HG03432 (cell line): ENCODE measurements around the gene ZFP3.
"Not testable (repeated sequence)": the region's sequence is repeated elsewhere in the genome, so short reads cannot be mapped to it uniquely, and the experiment has no call there.

Experiments
- ATAC-seq: cut with Tn5 transposase; IDR thresholded peaks from one replicate; pipeline ENCODE4 v1.9.1; 2021; ENCODE audit warnings: mild to moderate bottlenecking, moderate library complexity; ENCODE audit not compliant: unreplicated experiment

Gene ZFP3

DNA sequence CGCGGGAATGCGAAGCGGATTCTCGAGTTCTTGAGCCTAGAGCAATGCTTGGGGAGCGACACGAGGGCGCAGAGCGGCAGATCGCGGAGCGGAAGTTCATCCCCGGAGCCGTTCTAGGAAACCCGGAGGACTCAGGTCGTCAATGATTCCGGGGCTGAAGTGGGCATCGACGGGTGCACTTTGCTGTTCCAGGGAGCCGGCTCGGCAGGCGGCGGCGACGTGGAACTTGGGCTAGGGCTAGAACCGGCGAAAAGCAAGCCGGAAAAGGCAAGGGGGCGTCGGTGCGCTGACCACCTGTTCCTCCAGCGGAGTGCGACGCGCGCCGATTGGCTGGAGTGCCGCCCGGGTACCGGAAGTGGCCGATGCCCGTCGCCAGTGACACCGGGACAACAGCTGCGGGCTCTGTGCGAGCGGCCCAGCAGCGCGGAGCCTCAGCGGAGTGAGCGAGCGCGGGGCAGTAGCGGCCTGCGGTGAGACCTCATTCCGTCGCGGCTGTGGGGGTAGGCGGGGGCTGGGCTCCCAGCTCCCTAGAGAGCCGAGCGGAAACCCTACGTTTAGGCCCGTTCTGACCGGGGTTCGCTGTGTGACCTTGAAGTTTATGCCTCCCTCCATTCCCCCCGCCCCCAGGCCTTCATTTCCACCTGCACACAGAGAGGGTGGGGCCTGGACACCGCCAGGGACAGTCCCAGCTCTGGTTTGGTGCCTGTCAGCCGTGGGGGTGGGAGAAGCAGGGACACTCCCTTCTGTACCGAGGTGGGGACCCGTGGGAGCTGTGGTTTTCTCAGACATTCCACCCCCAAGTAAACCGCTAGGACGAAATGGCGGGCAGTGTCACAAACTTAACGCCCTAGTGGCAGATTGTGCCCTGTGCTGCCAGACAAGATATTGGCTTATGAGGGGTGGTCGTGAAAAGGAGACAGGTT, at the start of gene ZFP3:
TSS of gene ZFP3 (plus strand) at position 362 of the 923 bp plus-strand sequence. CDS start 13,038 bp downstream, outside the sequence.
- peak; percentile 91 for ATAC-seq

GRCh38 chr17:5030168-5030567, 48.1 kb upstream of the ZFP3 start:
- ATAC-seq: not testable (repeated sequence)

DNA sequence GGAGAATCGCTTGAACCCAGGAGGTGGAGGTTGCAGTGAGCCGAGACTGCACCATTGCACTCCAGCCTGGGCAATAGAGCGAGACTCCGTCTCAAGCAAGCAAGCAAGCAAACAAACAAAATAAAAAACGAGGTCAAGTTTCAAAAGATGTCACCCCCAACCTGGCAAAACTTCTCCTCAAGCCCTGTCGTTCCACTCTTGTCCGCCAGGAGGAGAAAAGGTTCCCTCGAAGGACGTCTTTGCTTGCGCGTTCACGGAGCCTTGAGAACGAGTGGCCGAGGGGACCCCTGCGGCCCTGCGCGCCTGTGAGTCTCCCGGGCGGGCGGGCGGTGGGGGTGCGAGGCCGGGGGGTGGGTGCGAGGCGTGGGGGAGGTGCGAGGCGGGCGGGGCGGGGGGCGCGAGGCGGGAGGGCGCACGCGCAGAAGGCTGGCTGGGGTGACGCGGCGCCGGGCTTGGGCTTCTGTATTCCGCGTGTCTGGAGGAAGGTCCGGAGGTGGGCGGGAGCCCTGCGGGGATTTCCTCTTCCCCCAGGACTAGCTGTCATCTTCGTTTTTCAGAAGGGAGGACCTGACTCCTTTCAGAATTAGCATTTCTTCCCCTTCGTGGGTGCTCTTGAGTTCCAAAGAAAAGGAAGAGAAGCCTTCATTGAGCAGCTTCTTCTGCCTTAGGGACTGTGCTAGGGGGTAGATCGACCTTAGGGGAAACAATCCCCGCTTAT, 46.7 kb upstream of the ZFP3 start:
- ATAC-seq: peak; percentile 70

- ATAC-seq: no peak
Observed at GRCh38 chr17:5032865-5033264, 45.4 kb upstream of the ZFP3 start.

GRCh38 chr17:5033352-5034015, 44.8 kb upstream of the ZFP3 start:
- ATAC-seq: no peak

DNA sequence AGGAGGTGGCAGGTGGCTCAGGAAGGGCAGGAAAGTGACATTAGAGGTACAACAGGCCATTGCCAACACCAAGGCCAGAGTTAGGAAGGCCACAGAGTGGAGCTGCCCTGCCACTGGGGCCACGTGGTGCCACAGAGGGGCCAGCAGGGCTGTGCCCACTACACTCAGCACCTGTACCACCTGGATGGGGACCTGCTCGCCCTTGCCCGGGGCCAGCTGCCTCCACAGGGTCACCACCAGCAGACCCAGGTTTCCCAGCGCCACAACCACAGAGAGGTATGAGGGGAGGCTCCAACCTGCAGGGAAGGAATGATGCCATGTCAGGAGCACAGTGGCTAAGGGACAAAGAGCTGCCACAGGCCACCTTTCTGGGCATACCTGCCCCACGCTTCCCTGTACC, 44.2 kb upstream of the ZFP3 start:
- ATAC-seq: no peak

- ATAC-seq: no peak
Observed at GRCh38 chr17:5034651-5035050, 43.6 kb upstream of the ZFP3 start.

DNA sequence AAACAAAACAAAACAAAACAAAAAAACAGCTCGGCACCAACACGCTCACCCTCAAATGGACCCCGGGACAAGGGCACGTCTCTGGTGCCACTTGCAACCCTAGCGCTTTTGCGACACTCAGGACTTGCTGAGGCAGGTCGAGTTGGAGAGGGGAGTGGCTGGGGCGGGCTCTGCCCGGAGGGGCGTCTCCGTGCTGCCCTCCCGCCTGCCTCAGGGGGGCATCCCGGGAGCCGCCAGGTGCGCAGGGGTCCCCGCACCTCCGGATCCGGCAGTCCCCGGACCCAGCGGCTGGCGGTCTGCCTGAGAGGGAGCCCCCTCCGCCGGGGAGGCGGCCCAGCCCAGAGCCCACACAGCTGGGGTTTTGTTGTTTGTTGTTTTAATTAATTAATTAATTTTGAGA, 43.0 kb upstream of the ZFP3 start, which contains the start of gene SLC52A1:
TSS of gene SLC52A1 (minus strand) at position 112 of the 400 bp plus-strand sequence. CDS start 820 bp downstream, outside the sequence.
- no peak for ATAC-seq

DNA sequence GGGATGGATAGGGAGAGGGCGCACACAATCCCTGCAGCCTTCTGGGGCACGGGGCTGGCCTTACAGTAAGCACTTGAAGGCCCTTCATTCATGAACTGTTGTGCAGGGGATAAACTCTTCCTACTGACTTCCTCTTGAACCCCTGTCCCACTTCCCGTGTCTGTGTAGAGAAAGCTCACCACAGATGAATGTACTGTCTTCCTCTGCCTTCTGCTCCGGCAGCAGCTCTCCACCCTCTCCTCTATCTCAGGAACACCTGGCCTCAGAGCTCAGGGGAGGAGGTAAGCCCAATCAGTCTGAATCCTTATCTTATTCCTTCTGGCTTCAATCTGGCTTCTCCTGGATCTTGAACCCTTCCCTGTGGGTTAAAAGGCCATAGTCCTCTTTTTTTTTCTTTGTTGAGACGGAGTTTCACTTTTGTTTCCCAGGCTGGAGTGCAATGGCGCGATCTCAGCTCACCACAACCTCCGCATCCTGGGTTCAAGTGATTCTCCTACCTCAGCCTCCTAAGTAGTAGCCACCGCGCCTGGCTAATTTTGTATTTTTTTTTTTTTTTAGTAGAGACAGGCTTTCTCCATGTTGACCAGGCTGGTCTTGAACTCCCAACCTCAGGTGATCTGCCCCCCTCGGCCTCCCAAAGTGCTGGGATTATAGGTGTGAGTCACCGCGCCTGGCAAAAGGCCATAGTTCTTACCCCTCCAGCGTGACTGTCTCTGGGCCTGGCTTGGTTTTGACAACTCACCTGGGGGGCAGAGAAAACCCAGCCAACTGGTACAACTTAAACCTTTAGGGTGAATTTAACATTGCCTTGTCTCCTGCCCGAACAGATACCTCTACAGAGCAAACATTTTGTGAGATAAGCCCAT, 35.9 kb upstream of the ZFP3 start:
- no peak for ATAC-seq

- no peak for ATAC-seq
Observed at GRCh38 chr17:5043524-5043923, 34.7 kb upstream of the ZFP3 start.

- ATAC-seq: no peak
Observed at GRCh38 chr17:5044630-5045029, 33.6 kb upstream of the ZFP3 start.

DNA sequence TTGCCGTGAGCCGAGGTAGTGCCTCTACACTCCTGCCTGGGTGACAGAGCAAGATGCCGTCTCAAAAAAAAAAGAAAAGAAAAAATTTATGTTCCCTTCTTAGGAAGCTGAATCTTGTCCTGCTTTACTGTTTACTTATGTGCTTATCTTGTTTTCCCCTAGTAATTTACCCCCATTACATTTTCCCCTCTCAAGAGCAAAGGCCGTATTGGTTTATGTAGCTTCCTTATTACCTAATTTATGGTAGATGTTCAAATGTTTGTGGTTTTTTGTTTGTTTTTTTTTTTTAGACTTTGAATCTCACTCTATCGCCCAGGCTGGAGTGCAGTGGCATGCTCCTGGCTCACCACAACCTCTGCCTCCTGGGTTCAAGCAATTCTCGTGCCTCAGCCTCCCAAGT, 32.8 kb upstream of the ZFP3 start:
- ATAC-seq: no peak

DNA sequence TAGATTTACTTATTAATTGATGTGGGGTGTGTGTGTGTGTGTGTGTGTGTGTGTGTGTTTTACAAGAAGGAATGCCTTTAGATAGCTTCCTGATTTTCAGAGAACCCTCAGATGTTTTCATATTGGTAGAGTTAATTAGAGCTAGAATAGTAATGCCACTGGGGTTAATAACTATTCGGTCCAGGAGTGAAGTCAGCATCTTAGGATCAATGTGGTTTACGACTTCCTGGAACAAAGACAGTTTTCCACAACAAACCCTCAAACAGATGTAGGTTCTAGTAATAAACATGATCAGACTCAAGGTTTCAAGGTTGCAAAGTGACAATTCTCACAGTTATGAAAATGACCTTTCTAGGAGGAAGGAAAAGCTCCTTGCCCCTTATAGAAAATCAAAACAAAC, 30.8 kb upstream of the ZFP3 start:
- no peak for ATAC-seq

DNA sequence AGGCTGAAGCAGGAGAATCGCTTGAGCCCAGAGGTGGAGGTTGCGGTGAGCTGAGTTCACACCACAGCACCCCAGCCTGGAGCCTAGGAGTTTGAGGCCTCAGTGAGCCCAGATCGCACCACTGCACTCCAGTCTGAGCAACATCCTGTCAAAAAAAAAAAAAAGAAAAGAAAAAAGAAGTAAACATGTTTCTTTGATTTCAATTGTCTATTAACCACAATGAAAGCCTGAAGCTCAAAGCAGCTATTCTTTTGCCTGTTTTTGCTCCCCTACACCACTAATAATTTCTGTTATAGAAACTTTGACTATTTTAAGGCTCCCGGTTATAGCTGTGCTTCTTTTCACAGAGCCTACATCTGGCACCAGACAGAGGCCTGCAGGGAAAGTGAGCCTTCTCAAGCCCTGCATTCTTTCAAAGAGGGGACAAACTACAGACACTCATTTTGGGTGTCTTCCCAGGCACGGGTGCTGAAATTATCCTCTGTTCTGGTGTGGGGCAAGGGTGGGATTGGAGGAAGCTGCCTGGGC, 28.9 kb upstream of the ZFP3 start:
- ATAC-seq: no peak

GRCh38 chr17:5050278-5050677, 28.0 kb upstream of the ZFP3 start:
- ATAC-seq: no peak

DNA sequence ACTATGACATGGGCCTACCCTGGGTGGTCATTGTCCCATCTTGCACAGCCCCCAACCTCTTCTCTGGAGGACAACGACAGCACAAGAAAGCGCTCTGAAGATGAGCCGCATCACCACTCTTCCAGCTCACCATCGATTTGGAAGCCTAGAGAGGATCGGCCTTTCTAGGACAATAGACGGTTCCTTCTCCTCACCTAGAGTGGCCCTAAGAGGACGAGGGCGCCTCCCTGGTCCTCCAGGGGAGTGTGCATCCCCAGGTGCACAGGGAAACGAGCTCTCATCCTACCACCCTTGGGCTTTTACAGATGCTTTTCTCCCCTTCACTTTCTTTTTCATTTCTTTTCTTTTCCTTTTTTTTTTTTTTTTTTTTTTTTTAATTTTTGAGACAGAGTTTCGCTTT, 22.7 kb upstream of the ZFP3 start:
- ATAC-seq: no peak

DNA sequence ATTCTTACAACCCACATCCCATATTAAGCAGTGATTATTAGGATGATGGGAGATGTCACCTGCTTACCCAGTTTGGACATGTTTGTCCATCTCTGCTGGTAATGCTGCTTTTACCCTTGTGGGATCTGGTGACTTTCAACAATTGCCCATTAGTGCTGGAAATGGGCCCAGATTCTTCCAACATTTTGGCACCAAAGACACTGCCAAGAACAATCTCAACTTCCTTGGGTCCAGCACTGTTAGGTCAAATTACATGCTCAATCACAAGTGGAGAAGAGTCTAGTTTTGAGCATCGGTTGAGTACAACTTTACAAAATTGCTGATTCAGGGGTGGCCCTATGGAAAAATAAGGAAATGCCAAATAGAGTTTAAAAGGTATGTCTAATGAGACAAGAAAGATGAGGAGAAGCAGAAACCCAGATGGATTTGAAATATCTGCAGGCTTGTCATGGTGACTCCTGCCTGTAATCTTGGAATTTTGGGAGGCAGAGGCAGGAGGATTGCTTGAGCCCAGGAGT, 13.0 kb upstream of the ZFP3 start:
- ATAC-seq: no peak

DNA sequence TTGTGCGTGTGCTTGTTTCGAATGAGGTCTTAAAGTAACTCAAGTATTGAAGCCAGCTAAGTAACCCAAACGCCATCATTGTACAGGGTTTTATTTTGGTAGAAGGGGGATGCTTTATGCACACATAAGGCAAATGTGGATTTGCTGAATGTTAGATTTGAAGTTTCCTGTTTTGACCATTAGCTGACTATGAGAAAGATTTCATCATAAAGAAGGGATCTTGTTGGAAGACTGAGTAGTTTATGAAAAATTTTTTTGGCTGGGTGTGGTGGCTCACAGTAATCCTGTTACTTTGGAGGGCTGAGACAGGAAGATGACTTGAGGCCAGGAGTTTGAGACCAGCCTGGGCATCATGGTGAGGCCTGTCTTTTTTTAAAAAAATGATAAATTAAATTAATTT, 10.0 kb upstream of the ZFP3 start:
- ATAC-seq: no peak

GRCh38 chr17:5069724-5070123, 8.5 kb upstream of the ZFP3 start:
- ATAC-seq: no peak

- not testable (repeated sequence) for ATAC-seq
Observed at GRCh38 chr17:5075472-5075871, 2.8 kb upstream of the ZFP3 start.
